ENCODE data around the gene STK32C.
"Not testable (repeated sequence)": the region's sequence is repeated elsewhere in the genome, so short reads cannot be mapped to it uniquely, and the experiment has no call there.

The STK32C gene

GRCh38 chr10:132337854-132338253, 30.1 kb upstream of the STK32C start:
- not testable (repeated sequence) for DNase-seq (ENCODE audit: low read depth)

DNA sequence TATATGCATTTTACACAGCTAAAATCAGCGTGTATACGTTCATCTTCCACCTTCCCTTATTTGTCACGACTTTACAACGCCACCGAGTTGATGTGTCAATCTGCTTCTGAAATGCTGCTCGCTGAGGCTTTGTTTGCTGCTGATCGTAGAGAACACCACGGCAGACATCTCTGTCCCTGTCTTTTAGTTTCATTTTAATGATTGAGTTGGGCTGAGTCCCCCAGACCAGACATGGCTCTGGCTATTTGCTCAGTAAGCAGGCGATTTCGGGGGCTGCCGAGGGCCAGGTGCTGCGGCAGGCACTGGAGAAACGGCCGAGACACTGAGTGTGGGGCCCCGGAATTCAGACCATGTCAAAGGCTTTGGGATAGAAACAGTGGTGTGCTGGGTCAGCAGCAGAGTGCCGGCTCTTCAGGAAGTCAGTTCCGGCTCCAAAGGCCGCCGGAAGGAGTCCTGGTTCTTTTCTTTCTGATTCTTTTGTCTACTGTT, 29.2 kb upstream of the STK32C start:
- no peak for DNase-seq (ENCODE audit: low read depth)

DNA sequence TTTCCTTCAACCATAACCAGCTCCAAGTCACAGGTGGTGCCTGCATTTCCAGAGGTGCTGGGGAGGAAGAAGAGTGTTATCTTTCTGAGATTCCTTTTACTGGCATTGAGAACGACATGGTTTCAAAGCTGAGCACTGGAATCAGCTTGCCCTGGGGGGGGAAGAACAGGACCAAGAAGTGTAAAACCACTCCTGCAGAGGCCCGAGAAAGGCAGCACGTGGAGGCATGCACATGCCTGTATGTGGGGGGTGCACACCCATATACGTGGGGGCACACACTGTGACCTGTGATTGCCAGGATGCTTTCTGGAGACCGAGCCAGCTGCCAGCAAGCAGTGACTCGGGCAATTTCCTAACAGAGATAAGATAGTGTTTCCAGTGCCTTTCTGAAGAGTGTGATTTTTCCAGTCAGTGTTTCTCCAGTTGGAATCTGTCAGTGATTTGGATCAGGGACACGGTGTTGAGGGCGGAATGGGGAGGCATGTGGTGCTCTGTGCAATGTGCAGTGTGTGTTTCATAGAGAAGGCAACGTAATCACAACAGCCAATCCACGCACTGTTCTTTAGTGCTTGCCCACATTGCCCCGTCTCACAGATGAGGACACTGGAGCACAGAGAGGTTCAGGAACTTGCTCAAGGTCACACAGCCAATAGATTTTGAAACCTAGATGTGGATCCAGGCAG, 28.5 kb upstream of the STK32C start:
- DNase-seq (ENCODE audit: low read depth), result no peak

GRCh38 chr10:132335189-132336063, 27.7 kb upstream of the STK32C start:
- no peak for DNase-seq (ENCODE audit: low read depth)

DNA sequence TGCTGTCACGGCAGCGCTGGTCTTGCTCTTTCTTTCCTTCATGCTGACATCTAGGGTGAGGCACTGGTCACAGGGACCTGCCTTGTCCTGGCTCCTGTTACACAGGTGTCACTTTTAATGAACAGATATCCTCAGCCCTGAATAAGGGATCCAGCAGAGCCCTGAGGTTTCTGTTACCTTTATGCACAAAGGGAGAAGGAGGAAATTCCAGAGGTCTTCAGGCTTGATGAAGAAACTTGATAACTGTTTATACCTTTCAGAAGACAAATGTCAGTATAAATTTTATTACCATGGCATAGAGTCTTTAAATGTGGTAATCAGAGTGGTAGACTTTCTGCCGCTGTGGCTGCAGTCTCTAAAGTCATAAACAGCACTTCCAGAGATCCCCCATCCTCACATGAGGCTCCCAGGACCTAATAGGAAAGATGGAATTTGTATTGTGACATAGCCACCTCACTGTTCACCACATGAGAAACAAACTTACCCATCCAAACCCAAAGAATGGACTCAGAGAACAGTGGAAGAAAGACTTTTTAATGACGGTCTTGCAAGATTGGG, 27.0 kb upstream of the STK32C start:
- no peak for DNase-seq (ENCODE audit: low read depth)

DNA sequence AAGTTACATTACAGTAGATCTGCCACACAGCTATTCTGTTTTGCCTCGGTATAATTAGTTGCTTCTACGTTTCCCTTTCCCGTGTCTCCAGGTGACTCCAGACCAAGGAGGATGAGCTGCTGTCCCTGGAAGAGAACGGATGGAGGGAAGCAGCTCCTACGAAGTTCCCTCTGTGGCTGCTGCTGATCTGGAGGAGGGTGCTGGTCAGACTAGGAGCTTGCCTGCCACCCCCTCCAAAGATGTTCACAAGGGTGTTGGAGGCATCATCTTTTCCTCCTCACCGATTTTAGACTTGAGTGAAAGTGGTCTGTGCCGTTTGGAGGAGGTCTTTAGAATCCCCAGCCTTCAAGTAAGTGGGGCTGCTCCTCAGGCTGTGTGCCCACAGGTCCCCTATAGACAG, 25.6 kb upstream of the STK32C start:
- DNase-seq (ENCODE audit: low read depth), result no peak

- DNase-seq (ENCODE audit: low read depth), result no peak
These were observed 24.6 kb upstream of the STK32C start for GRCh38 chr10:132332433-132332754.

DNA sequence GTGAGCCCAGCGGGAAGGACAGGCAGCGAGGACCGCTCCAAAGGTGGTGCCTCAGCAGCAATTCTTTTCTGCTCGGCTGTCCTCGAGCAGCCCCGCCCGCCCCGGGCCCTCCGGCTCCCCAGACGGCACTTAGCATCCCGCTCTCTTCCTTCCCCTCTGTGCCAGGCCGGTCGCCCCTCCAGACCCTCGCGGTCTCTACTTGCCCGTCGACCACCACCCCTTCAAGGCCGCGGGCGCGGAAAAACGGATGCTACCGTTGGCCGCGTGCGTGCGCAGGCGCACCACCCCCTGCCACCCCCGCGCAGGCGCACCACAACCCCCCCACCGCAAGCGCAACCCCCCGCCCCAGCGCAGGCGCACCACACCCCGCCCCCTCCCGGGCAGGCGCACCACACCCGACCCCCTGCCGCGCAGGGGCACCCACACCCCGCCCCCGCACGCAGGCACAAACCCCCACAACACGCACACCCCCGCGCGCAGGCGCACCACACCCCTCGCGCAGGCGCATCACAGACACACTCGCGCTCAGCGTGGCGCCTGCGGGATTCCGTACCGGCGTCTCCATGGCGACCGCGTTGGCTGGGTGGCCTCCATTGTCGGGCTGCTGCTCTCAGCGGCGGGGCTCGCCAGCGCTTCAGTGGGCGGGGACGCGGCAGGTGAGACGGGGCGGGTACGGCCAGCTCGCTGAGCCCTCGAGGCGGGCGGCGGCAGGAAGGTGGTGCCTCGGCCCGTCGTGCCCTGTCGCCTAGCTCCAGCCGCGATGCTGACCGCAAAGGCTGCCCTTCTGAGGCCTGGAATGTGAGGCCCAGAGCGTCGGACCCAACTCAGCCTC, 24.1 kb upstream of the STK32C start, which contains the start of gene LRRC27:
Gene LRRC27 (plus strand): TSS at position 593 of the 832 bp plus-strand sequence. CDS start 1,332 bp downstream, outside the sequence.
- DNase-seq (ENCODE audit: low read depth), result peak; percentile 95

DNA sequence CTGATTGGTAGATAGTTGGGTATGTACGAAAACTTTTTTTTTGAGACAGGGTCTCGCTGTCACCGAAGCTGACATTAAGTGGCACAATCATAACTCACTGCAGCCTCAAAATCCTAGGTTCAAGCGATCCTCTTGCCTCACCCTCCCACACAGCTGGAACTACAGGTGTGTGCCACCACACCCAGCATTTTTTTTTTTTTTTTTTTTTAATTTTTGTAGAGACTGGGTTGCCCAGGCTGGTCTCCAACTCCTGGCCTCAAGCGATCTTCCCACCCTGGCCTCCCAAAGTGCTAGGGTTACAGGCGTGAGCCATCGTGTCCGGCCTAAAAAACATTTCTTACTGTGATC, 22.7 kb upstream of the STK32C start:
- DNase-seq (ENCODE audit: low read depth), result no peak

- peak; percentile 84 for DNase-seq (ENCODE audit: low read depth)
These were observed 22.1 kb upstream of the STK32C start for GRCh38 chr10:132329565-132330485.

GRCh38 chr10:132328738-132329137, 21.0 kb upstream of the STK32C start:
- DNase-seq (ENCODE audit: low read depth), result no peak

DNA sequence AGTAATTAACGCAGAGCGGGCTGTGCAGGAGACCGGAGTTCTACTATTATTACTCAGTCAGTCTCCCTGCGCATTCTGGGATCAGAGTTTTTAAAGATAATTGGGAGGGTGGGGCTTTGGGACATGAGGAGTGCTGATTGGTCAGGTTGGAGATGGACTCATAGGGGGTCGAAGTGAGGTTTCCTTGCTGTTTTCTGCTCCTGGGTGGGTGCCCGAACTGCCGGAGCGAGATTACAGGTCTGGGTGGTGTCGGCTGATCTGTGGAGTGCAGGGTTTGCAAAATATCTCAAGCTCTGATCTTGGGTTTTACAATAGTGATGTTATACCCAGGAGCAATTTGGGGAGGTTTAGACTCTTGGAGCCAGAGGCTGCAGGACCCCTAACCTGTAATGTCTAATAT, 20.4 kb upstream of the STK32C start:
- no peak for DNase-seq (ENCODE audit: low read depth)

GRCh38 chr10:132326925-132327324, 19.2 kb upstream of the STK32C start:
- DNase-seq (ENCODE audit: low read depth), result no peak

GRCh38 chr10:132326344-132326889, 18.7 kb upstream of the STK32C start:
- no peak for DNase-seq (ENCODE audit: low read depth)

GRCh38 chr10:132324186-132324585, 16.4 kb upstream of the STK32C start:
- no peak for DNase-seq (ENCODE audit: low read depth)

DNA sequence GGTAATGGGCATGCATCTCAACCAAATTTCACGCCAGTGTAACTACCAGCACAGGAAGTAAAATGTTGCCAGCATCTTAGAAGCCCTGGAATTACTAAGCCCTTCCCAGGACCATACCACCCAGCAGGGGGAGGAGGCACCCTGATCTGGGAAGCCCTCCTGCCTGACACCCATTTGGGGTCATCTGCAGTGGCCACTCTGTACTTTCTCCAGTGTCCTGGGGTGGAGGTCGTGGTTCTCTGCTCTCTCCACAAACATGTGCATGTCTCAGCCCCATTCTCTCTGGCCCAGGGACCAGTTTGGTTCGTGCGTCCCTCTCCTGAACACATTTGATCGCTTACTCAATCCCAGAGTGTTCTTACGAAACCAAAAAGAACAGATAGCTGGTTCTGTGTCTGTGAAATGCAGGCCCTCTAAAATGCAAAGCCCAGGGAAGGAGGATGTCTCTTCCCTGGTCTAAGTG, 14.9 kb upstream of the STK32C start:
- peak; percentile 38 for DNase-seq (ENCODE audit: low read depth)

DNA sequence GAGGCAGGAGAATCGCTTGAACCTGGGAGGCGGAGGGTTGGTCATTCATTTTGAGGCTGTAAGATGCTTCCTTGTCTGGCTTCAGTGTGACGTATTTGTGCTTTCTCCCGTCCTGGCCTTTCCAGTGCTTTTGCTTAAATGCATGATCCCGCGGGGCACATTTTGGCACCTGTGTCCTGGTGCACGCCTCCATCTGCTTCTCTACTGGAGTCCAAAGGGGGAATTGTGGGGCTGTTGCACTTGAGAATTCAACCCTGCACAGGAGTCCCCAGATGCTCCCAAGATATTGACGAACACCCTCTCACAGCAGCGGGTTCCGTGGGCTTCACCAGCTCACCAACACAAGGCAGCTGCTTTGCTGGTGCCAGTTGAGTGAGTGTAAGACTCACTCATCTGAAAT, 14.0 kb upstream of the STK32C start:
- no peak for DNase-seq (ENCODE audit: low read depth)

GRCh38 chr10:132320654-132321469, 13.1 kb upstream of the STK32C start:
- no peak for DNase-seq (ENCODE audit: low read depth)

- peak; percentile 86 for DNase-seq (ENCODE audit: low read depth)
These were observed 12.3 kb upstream of the STK32C start for GRCh38 chr10:132319853-132320653.
